Progenitor cell of endocrine pancreas (in vitro differentiated cells): ENCODE measurements around the gene FFAR3. TPM values are rescaled to one million over a fixed set of nuclear protein-coding genes. Genes with fewer than 3 reads are reported as not detected.

Experiments used
- DNase-seq: peaks from one replicate; pipeline ENCODE4 v3.0.0; 2021; ENCODE audit warnings: low spot score; ENCODE audit not compliant: unreplicated experiment
- H3K27ac Mint-ChIP-seq: 2 replicates; pipeline ENCODE4 v1.8.0; 2021; ENCODE audit warnings: mild to moderate bottlenecking, moderate library complexity, mixed read lengths
- H3K27me3 Mint-ChIP-seq: 2 replicates; pipeline ENCODE4 v1.8.0; 2021; ENCODE audit warnings: mixed read lengths
- H3K36me3 Mint-ChIP-seq: 2 replicates; pipeline ENCODE4 v1.8.0; 2022; ENCODE audit warnings: mixed read lengths; ENCODE audit not compliant: insufficient read depth
- H3K4me1 Mint-ChIP-seq: 2 replicates; pipeline ENCODE4 v1.8.0; 2021; ENCODE audit warnings: low read depth, mixed read lengths
- H3K4me3 Mint-ChIP-seq: 2 replicates; pipeline ENCODE4 v1.8.0; 2021; ENCODE audit warnings: low read depth, mild to moderate bottlenecking, moderate library complexity, mixed read lengths
- H3K9me3 Mint-ChIP-seq: 2 replicates; pipeline ENCODE4 v1.8.0; 2021; ENCODE audit warnings: low read depth, mixed read lengths
- total RNA-seq: library from RNA; stranded (reverse); gene quantifications from 2 replicates; pipeline ENCODE4 v1.2.1, GENCODE V29; 2021
- TF ChIP-seq, protein P1 (sequence below): fragments of 200-600 bp; sonication (generic); IDR thresholded peaks from one replicate; pipeline ENCODE4 v1.5.0; 2021; ENCODE audit warnings: antibody characterized with exemption, mild to moderate bottlenecking; ENCODE audit not compliant: unreplicated experiment

Gene FFAR3
- total RNA-seq, 1 donor from 2014 or later = not detected

DNA sequence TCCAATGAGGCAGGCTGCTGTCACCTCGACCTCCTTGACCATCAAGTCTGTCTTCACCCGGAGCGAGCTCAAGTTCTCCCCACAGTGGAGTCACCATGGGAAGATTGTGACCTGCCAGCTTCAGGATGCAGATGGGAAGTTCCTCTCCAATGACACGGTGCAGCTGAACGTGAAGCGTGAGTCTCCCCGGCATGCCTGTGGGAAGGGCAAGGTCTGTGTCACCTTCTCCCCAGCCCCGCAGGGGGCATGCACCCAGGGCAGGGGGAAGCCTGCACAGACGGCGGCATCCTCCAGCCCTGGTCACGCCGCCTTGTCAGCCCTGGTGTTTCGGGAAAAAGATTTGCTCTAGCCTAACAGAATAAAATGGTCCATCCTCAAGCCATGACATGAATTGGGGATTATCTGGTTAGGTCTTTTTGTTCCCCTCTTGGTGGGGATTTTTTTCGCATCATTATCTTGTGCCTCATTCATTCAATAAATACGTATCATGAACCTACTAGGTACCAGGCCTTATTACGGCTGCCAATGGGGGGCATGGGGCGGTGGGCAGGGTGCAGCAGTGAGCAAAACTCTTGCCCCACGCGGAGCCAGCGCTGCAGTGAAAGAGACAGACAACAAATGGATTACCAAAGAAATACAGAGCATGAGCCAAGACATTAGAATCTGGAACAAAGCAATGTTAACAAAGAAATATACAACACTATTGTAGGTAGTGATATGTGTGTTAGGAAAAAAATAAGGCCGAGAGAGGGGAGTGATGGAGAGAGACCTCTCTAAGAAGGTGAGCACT, 21.9 kb upstream of the FFAR3 start:
- no peaks in the 10 kb centered on the region for H3K4me1 Mint-ChIP-seq
- H3K36me3 Mint-ChIP-seq = no peaks in the 10 kb centered on the region
- TF ChIP-seq, protein P1, sequence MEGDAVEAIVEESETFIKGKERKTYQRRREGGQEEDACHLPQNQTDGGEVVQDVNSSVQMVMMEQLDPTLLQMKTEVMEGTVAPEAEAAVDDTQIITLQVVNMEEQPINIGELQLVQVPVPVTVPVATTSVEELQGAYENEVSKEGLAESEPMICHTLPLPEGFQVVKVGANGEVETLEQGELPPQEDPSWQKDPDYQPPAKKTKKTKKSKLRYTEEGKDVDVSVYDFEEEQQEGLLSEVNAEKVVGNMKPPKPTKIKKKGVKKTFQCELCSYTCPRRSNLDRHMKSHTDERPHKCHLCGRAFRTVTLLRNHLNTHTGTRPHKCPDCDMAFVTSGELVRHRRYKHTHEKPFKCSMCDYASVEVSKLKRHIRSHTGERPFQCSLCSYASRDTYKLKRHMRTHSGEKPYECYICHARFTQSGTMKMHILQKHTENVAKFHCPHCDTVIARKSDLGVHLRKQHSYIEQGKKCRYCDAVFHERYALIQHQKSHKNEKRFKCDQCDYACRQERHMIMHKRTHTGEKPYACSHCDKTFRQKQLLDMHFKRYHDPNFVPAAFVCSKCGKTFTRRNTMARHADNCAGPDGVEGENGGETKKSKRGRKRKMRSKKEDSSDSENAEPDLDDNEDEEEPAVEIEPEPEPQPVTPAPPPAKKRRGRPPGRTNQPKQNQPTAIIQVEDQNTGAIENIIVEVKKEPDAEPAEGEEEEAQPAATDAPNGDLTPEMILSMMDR = no peak
- DNase-seq = no peak
- H3K4me3 Mint-ChIP-seq = no peak overlapping the region
- no peaks in the 10 kb centered on the region for H3K27me3 Mint-ChIP-seq
- no peak overlapping the region for H3K27ac Mint-ChIP-seq
- H3K9me3 Mint-ChIP-seq = no peaks in the 10 kb centered on the region

DNA sequence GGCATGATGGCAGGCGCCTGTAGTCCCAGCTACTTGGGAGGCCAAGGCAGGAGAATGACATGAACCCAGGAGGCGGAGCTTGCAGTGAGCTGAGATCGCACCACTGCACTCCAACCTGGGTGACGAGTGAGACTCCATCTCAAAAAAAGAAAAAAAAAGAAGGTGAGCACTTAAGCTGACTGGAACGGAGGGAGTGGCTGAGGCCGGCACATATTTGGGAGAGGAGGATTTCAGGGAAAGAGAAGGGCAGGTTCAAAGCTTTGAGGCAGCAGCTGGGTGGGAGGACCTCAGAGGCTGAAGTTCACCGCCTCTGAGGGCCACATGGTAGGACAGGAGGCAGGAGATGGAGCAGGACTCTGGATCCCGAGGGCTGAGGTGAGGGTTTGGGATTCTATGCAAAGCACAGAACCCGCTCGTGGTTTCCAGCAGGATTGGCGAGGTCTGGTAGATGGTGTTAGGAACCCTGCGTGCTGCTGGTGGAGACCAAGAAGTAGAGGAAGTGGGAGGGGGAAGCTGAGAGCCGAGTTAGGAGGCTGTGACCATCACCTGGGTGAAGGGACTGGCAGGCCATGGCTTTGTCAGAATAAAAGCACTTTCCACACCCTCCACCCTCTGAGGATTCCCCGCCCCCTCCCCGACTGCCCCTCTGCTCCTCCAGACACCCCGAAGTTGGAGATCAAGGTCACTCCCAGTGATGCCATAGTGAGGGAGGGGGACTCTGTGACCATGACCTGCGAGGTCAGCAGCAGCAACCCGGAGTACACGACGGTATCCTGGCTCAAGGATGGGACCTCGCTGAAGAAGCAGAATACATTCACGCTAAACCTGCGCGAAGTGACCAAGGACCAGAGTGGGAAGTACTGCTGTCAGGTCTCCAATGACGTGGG, 20.9 kb upstream of the FFAR3 start:
- H3K9me3 Mint-ChIP-seq = no peaks in the 10 kb centered on the region
- H3K27ac Mint-ChIP-seq = no peak overlapping the region
- H3K27me3 Mint-ChIP-seq = peaks cover 1% of the 10 kb centered on the region
- no peak for DNase-seq
- TF ChIP-seq, protein P1 = no peak
- no peaks in the 10 kb centered on the region for H3K36me3 Mint-ChIP-seq
- no peak overlapping the region for H3K4me3 Mint-ChIP-seq
- no peaks in the 10 kb centered on the region for H3K4me1 Mint-ChIP-seq

DNA sequence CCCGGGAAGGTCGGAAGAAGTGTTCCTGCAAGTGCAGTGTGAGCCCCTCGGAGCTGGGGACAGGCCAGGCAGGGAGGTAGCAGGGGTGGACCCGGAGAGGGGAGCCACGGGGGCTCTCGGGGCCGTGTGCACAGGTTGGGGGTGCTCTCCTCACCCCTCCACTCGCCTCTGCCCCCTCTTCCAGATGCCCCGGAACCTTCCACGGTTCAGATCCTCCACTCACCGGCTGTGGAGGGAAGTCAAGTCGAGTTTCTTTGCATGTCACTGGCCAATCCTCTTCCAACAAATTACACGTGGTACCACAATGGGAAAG, 20.3 kb upstream of the FFAR3 start:
- H3K4me1 Mint-ChIP-seq = no peaks in the 10 kb centered on the region
- H3K9me3 Mint-ChIP-seq = no peaks in the 10 kb centered on the region
- no peak for DNase-seq
- H3K27ac Mint-ChIP-seq = no peak overlapping the region
- H3K36me3 Mint-ChIP-seq = no peaks in the 10 kb centered on the region
- H3K27me3 Mint-ChIP-seq = peaks cover 4% of the 10 kb centered on the region
- H3K4me3 Mint-ChIP-seq = no peak overlapping the region
- TF ChIP-seq, protein P1 = no peak

DNA sequence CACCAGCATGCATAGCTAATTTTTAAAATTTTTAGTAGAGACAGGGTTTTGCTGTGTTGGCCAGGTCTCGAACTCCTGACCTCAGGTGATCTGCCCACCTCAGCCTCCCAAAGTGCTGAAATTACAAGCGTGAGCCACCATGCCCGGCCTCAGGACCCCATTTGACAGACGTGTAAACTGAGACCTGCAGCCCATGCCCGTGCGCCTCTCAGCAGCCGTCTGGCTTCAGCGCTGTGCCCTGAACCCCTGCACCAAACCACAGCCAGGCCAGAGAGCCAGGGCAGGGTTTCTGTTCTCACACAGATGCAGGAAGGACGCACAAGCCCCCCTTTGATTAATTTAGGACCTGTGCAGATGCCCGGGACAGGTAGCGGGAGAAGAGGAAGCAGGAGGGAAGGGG, 17.8 kb upstream of the FFAR3 start:
- TF ChIP-seq, protein P1 = no peak
- Mint-ChIP-seq H3K4me3 (no peak overlapping the region), H3K27me3 (peaks cover 7% of the 10 kb centered on the region), H3K4me1 (no peaks in the 10 kb centered on the region), H3K27ac (no peak overlapping the region), H3K9me3 (no peaks in the 10 kb centered on the region), H3K36me3 (no peaks in the 10 kb centered on the region)
- DNase-seq = no peak

DNA sequence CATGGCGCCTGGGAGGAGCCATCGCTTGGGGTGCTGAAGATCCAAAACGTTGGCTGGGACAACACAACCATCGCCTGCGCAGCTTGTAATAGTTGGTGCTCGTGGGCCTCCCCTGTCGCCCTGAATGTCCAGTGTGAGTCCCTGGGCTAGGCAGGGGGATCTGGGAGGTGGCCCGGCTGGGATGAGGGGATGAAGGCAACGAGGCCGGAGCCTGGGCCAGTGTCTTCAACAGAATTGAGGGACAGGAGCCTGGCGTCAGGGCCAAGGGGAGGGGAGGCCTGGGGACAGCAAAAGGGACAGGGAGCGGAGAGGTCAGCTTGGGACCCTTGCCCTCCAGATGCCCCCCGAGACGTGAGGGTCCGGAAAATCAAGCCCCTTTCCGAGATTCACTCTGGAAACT, 17.3 kb upstream of the FFAR3 start:
- no peaks in the 10 kb centered on the region for H3K4me1 Mint-ChIP-seq
- H3K27me3 Mint-ChIP-seq = peaks cover 7% of the 10 kb centered on the region
- no peak overlapping the region for H3K27ac Mint-ChIP-seq

More for the DNA sequence above, 17.3 kb upstream of the FFAR3 start:
- Mint-ChIP-seq H3K4me3 (no peak overlapping the region), H3K36me3 (no peaks in the 10 kb centered on the region), H3K9me3 (no peaks in the 10 kb centered on the region)
- no peak for DNase-seq
- TF ChIP-seq, protein P1 = no peak
